ENCODE results near the gene SLC10A4.
A peak's percentile ranks its signal among the peaks of the same experiment; 100 is the strongest.

Gene SLC10A4

DNA sequence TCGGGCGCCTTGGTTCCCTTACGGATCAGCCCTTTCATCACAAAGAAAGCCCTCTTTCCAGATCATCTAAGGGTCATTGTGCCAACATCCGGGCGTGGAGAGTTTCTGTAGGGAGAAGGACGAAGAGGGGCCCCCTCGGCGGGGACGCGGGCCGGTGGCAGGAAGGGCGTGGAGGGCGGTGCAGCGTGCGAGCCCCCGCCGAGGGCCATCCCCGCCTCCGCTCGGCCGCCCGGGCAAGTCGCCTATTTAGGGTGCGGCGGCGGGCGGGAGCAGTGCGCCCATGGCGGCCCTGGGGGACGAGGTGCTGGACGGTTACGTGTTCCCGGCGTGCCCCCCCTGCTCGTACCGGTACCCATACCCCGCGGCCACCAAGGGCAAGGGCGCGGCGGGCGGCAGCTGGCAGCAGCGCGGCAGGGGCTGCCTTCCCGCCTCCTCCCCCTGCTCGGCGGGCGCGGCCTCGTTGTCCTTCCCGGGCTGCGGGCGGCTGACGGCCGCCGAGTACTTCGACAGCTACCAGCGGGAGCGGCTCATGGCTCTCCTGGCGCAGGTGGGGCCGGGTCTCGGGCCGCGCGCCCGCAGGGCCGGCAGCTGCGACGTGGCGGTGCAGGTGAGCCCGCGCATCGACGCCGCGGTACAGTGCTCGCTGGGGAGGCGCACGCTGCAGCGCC is 7.0 kb downstream of the SLC10A4 start, which contains the start of gene ZAR1:
Gene ZAR1, plus strand, starts transcription at position 241 of the 668 bp plus-strand sequence. Its CDS starts 40 bp downstream, at position 281.
- Histone ChIP-seq H3K4me3 (ENCODE audit: low read depth in 1 of 2, low read length in 2 of 2) (peak within 1 kb of the TSS in 1 of 2 donors; percentile 52), H3K4me1 (ENCODE audit: insufficient read depth, low read length) (no peaks in the 10 kb centered on the region), H3K27me3 (ENCODE audit: control insufficient read depth in 1 of 2, insufficient read depth in 2 of 2, low read length in 2 of 2) (peaks cover 22 to 43% of the 10 kb centered on the region in 2 donors), H3K9me3 (ENCODE audit: low read length) (no peaks in the 10 kb centered on the region), H3K9ac (ENCODE audit: low read length) (no peak within 1 kb of the TSS), H3K27ac (ENCODE audit: low read depth, low read length) (no peak within 1 kb of the TSS), H3K36me3 (ENCODE audit: insufficient read depth, low read length) (no peaks in the 10 kb centered on the region)

DNA sequence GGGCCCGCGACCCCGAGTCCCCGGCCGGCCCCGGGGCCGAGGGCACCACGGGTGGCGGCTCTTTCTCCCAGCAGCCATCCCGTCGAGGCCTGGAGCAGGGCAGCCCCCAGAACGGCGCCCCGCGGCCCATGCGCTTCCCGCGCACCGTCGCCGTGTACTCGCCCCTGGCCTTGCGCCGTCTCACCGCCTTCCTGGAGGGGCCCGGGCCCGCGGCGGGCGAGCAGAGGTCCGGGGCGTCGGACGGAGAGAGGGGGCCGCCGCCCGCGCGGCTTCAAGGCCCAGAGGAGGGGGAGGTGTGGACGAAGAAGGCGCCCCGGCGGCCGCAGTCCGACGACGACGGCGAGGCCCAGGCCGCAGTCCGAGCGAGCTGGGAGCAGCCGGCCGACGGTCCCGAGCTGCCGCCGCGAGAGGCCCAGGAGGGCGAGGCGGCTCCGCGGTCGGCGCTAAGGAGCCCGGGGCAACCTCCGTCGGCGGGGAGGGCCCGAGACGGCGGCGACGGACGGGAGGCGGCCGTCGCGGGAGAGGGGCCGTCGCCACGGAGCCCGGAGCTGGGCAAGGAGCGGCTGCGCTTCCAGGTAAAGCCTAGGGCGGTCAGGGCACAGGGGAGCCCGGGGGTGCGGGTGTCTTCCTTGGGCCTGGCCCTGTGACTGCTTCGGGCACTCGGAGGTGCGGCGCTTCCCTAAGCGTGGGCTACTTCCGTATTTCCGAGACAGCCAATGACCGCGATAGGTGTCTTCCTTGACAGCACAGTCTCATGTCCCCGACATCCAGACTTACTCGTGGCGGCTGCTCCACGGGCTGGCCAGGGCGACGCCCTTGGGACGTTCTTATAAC is 7.8 kb downstream of the SLC10A4 start:
- H3K27me3 ChIP-seq (ENCODE audit: control insufficient read depth in 1 of 2, insufficient read depth in 2 of 2, low read length in 2 of 2) = peaks cover 20 to 42% of the 10 kb centered on the region in 2 donors
- no peaks in the 10 kb centered on the region for H3K36me3 ChIP-seq (ENCODE audit: insufficient read depth, low read length)
- no peak overlapping the region for H3K27ac ChIP-seq (ENCODE audit: low read depth, low read length)
- no peak overlapping the region for H3K9ac ChIP-seq (ENCODE audit: low read length)
- no peaks in the 10 kb centered on the region for H3K9me3 ChIP-seq (ENCODE audit: low read length)
- no peaks in the 10 kb centered on the region for H3K4me1 ChIP-seq (ENCODE audit: insufficient read depth, low read length)
- H3K4me3 ChIP-seq (ENCODE audit: low read depth in 1 of 2, low read length in 2 of 2) = no peak overlapping the region

DNA sequence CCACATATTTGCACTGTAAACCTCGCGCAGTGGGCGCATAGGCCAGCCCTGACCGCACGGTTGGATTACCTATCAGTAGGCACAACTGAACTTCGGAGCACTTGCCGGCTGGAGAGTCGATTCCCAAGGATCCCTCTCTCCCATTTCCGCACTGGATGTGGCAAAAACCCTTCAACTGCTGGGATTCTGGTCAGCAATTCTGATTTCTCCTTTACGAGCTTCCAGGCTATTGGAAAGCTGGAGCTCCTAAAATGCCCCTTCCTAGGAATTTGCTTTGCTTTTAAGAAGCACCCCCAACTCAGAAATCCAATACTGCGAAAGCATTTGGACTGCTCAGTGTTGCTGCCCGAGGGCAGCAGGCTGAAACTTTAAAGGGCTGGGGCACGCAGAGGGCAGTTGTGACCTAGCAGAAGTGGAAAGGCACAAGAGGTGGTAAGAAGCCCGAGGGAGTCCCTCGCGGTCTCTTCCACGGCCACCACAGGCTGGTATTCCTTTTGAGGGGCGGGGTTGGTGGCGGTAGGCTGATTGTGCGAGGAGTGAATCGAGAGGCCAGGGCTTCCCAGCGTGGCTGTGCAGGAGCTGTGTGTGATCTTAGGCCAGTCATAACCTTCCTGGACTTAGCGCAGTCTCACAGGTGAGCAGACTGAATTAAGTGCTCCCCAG is 8.5 kb downstream of the SLC10A4 start:
- no peaks in the 10 kb centered on the region for H3K4me1 ChIP-seq (ENCODE audit: insufficient read depth, low read length)
- H3K4me3 ChIP-seq (ENCODE audit: low read depth in 1 of 2, low read length in 2 of 2) = no peak overlapping the region
- peaks cover 20 to 42% of the 10 kb centered on the region in 2 donors for H3K27me3 ChIP-seq (ENCODE audit: control insufficient read depth in 1 of 2, insufficient read depth in 2 of 2, low read length in 2 of 2)
- no peaks in the 10 kb centered on the region for H3K36me3 ChIP-seq (ENCODE audit: insufficient read depth, low read length)
- H3K9ac ChIP-seq (ENCODE audit: low read length) = no peak overlapping the region
- no peaks in the 10 kb centered on the region for H3K9me3 ChIP-seq (ENCODE audit: low read length)
- no peak overlapping the region for H3K27ac ChIP-seq (ENCODE audit: low read depth, low read length)

DNA sequence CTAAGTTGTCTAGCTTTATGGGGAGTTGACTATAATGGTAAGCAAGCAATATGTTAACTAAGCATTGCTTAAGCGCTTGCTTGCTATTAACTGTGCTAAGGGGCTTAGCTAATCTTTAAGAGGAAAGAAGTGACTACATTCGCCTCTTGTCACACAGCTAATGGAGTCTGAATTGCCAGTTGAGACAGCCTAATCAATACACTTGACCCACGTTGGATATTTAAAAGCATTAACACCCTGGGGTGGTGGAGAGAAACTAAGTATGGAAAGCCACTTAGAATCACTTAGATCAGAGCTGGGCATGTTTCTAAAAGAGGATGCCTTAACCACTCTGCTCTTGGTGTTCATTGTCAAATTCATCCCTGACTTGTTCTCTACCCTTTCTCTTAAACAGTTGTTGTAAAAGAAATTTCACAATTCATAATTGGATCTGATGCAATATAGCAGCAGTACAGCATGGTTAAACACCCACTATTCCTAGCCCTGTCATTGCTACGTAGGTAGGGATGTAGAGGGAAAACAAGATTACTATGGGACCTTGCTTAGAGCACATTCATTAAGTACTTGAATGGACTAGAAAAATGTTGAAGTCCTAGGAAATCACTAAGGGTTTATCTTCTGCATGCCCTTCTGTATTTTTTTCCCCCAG is 10.4 kb downstream of the SLC10A4 start:
- Histone ChIP-seq H3K4me1 (ENCODE audit: insufficient read depth, low read length) (no peaks in the 10 kb centered on the region), H3K4me3 (ENCODE audit: low read depth in 1 of 2, low read length in 2 of 2) (no peak overlapping the region), H3K36me3 (ENCODE audit: insufficient read depth, low read length) (no peaks in the 10 kb centered on the region), H3K9ac (ENCODE audit: low read length) (no peak overlapping the region), H3K27ac (ENCODE audit: low read depth, low read length) (no peak overlapping the region), H3K9me3 (ENCODE audit: low read length) (no peaks in the 10 kb centered on the region), H3K27me3 (ENCODE audit: control insufficient read depth in 1 of 2, insufficient read depth in 2 of 2, low read length in 2 of 2) (peaks cover 13 to 34% of the 10 kb centered on the region in 2 donors)

DNA sequence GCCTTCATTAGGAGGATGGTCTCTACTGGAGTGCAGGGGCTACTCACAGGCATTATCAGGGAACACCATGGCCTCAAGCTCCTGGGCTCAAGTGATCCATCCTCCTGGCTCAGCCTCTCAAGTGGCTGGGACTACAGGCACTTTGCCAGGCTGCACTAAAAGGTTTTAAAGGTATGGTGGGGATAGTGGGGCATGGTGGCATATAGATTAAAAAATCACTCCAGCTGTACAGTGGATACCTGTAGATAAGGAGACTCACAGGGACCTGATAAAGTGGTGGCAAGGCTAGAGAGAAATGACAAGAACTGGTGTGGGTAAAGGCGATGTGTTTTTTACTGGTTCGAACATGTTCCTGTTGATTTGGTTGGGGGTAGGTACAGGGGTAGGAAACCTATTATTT is 12.8 kb downstream of the SLC10A4 start:
- no peak overlapping the region for H3K4me3 ChIP-seq (ENCODE audit: low read depth in 1 of 2, low read length in 2 of 2)
- no peaks in the 10 kb centered on the region for H3K4me1 ChIP-seq (ENCODE audit: insufficient read depth, low read length)
- H3K36me3 ChIP-seq (ENCODE audit: insufficient read depth, low read length) = peaks cover 11% of the 10 kb centered on the region
- peaks cover 0 to 11% of the 10 kb centered on the region in 2 donors for H3K27me3 ChIP-seq (ENCODE audit: control insufficient read depth in 1 of 2, insufficient read depth in 2 of 2, low read length in 2 of 2)
- H3K27ac ChIP-seq (ENCODE audit: low read depth, low read length) = no peak overlapping the region
- no peaks in the 10 kb centered on the region for H3K9me3 ChIP-seq (ENCODE audit: low read length)
- no peak overlapping the region for H3K9ac ChIP-seq (ENCODE audit: low read length)

DNA sequence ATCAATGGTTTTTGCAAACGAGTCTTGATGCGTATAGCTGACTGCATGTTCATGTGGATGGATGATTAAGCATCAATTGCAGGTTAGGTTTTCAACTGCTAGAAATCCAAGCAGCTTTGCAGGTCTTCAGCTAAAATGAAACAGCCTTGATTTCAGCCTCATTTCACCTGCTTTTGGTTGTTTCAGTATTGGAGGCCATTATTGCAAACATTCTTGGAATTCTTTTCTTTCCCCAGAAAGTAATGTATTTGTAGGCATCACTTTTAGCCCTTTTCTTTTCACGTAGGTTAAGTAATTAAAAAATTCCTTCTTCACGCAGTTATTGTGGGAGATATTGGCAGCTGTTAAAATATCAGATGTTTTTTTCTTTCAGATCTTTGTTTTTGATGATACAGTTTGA is 15.8 kb downstream of the SLC10A4 start:
- H3K36me3 ChIP-seq (ENCODE audit: insufficient read depth, low read length) = peaks cover 11% of the 10 kb centered on the region
- no peak overlapping the region for H3K4me3 ChIP-seq (ENCODE audit: low read depth in 1 of 2, low read length in 2 of 2)
- H3K9ac ChIP-seq (ENCODE audit: low read length) = no peak overlapping the region
- no peaks in the 10 kb centered on the region for H3K4me1 ChIP-seq (ENCODE audit: insufficient read depth, low read length)
- no peaks in the 10 kb centered on the region for H3K9me3 ChIP-seq (ENCODE audit: low read length)
- H3K27ac ChIP-seq (ENCODE audit: low read depth, low read length) = no peak overlapping the region
- H3K27me3 ChIP-seq (ENCODE audit: control insufficient read depth in 1 of 2, insufficient read depth in 2 of 2, low read length in 2 of 2) = no peaks in the 10 kb centered on the region

DNA sequence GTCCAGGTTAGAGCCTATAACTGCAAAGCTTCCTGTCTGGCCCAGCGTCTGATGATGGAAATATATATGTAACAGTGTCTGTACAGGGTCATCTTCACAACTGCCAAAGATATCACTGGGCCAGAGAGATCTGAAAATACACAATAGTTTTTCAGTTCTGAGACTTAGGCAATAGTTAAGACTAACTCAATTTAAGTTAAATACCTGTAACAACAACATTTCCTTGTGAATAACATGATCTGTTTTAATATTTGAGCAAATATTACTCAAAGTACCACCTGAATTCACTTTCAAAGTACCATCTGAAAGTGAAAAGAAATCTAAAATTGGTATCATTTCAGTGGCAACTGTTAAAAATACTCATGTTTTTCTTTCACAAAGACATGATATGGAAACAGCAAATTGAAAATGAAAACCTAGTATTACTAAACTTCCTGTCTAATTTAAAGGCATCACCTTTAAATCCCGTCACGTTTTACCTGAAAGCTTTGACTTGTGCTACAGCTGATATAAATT is 16.5 kb downstream of the SLC10A4 start:
- Histone ChIP-seq H3K27ac (ENCODE audit: low read depth, low read length) (no peak overlapping the region), H3K9me3 (ENCODE audit: low read length) (no peaks in the 10 kb centered on the region), H3K4me3 (ENCODE audit: low read depth in 1 of 2, low read length in 2 of 2) (no peak overlapping the region), H3K4me1 (ENCODE audit: insufficient read depth, low read length) (no peaks in the 10 kb centered on the region), H3K27me3 (ENCODE audit: control insufficient read depth in 1 of 2, insufficient read depth in 2 of 2, low read length in 2 of 2) (no peaks in the 10 kb centered on the region), H3K36me3 (ENCODE audit: insufficient read depth, low read length) (peaks cover 11% of the 10 kb centered on the region), H3K9ac (ENCODE audit: low read length) (no peak overlapping the region)

DNA sequence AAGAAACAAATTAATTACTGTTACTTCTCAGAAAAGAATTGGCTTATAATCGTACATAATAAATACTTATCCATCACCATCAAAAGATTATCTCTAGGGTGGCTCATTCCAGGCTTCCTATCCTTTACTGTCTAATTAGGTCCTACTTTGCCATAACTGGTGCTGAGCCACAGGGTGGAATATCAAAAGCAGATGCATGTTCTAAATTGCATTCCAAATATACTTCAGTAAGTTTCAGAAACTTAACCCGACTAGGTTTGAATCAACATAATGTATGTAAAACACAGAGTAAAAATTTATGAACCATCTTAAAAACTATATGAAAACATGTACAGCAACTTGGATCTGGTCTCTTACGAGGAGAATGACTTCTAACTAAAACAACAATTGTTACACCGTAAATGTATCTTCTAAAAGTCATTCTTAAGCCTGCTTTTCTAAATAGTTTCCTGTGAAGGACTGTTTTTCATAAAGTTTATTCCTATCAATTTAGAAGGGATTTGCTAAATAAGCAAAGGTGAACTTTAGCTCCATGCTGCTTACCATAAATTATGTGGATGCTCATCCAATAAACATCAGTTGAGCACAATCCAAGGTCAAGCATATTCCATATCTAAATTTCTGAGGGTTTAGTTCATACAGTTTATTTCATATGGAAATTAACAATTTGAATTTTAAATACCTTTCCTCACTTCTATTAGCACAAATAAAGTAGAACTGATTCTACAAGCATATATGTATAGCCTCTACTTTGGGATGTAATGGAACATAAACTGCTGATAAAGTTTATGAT is 20.3 kb downstream of the SLC10A4 start:
- Histone ChIP-seq H3K9ac (ENCODE audit: low read length) (no peak overlapping the region), H3K9me3 (ENCODE audit: low read length) (no peaks in the 10 kb centered on the region), H3K4me1 (ENCODE audit: insufficient read depth, low read length) (no peaks in the 10 kb centered on the region), H3K27ac (ENCODE audit: low read depth, low read length) (no peak overlapping the region), H3K36me3 (ENCODE audit: insufficient read depth, low read length) (peaks cover 19% of the 10 kb centered on the region), H3K4me3 (ENCODE audit: low read depth in 1 of 2, low read length in 2 of 2) (no peak overlapping the region), H3K27me3 (ENCODE audit: control insufficient read depth in 1 of 2, insufficient read depth in 2 of 2, low read length in 2 of 2) (no peaks in the 10 kb centered on the region)

DNA sequence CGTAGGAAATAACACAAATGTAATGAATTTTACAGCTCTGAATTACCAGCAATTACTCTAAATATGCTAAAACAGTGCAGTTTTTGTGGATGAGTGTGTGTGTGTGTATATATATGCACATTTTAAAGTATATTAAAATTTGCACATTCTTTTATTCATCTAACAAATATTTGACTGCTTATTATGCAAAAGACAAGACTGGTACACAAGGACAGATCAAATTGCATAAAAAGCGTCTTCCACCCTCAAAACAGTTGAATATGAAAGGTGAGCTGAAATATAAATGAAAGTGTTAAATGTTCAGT is 20.8 kb downstream of the SLC10A4 start:
- Histone ChIP-seq H3K4me1 (ENCODE audit: insufficient read depth, low read length) (no peaks in the 10 kb centered on the region), H3K36me3 (ENCODE audit: insufficient read depth, low read length) (peaks cover 24% of the 10 kb centered on the region), H3K27me3 (ENCODE audit: control insufficient read depth in 1 of 2, insufficient read depth in 2 of 2, low read length in 2 of 2) (no peaks in the 10 kb centered on the region), H3K4me3 (ENCODE audit: low read depth in 1 of 2, low read length in 2 of 2) (no peak overlapping the region), H3K27ac (ENCODE audit: low read depth, low read length) (no peak overlapping the region), H3K9ac (ENCODE audit: low read length) (no peak overlapping the region), H3K9me3 (ENCODE audit: low read length) (no peaks in the 10 kb centered on the region)

DNA sequence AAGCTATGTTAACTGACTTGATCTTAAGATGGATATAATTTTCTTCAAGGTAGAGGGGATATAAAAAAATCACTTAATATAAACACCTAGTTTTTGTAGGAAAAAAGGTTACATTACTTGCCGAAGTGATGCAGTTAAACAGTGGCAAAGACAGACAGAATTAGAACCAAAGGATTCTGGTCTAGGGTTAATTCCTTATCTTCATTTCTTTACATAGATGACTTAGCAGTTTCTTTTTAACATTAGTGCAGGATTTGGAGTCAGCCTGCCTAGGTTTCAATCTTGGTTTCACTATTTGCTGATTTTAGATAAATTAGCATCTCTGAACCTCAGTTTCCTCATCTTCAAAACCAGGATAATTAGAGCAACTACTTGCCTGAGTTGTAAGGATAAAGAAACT is 21.2 kb downstream of the SLC10A4 start:
- no peak overlapping the region for H3K9ac ChIP-seq (ENCODE audit: low read length)
- H3K9me3 ChIP-seq (ENCODE audit: low read length) = no peaks in the 10 kb centered on the region
- H3K27me3 ChIP-seq (ENCODE audit: control insufficient read depth in 1 of 2, insufficient read depth in 2 of 2, low read length in 2 of 2) = no peaks in the 10 kb centered on the region
- no peak overlapping the region for H3K4me3 ChIP-seq (ENCODE audit: low read depth in 1 of 2, low read length in 2 of 2)
- H3K4me1 ChIP-seq (ENCODE audit: insufficient read depth, low read length) = no peaks in the 10 kb centered on the region
- H3K27ac ChIP-seq (ENCODE audit: low read depth, low read length) = no peak overlapping the region
- peaks cover 24% of the 10 kb centered on the region for H3K36me3 ChIP-seq (ENCODE audit: insufficient read depth, low read length)
